HEK293 (cell line): ENCODE results near the gene ASCC3.
A peak's percentile ranks its signal among the peaks of the same experiment; 100 is the strongest.

Experiments used
- FEZF1 ChIP-seq: fragments of 450-650 bp; formaldehyde crosslinking; IDR thresholded peaks from 2 replicates; pipeline ENCODE4 v1.5.1; 2016; ENCODE audit warnings: missing biosample characterization, missing genetic modification characterization
- GLI4 ChIP-seq: fragments of 450-650 bp; formaldehyde crosslinking; IDR thresholded peaks from 2 replicates; pipeline ENCODE4 v1.5.1; 2016; ENCODE audit warnings: missing biosample characterization, missing genetic modification characterization
- KLF17 ChIP-seq: fragments of 450-650 bp; formaldehyde crosslinking; IDR thresholded peaks from 2 replicates; pipeline ENCODE4 v1.5.1; 2016; ENCODE audit warnings: missing biosample characterization, missing genetic modification characterization
- KLF8 ChIP-seq: fragments of 450-650 bp; formaldehyde crosslinking; IDR thresholded peaks from 2 replicates; pipeline ENCODE4 v1.5.1; 2016; ENCODE audit warnings: missing biosample characterization, missing genetic modification characterization
- MZF1 ChIP-seq: fragments of 450-650 bp; formaldehyde crosslinking; IDR thresholded peaks from 2 replicates; pipeline ENCODE4 v1.5.1; 2017; ENCODE audit warnings: missing biosample characterization, missing genetic modification characterization, borderline replicate concordance
- OVOL3 ChIP-seq: fragments of 450-650 bp; formaldehyde crosslinking; IDR thresholded peaks from 2 replicates; pipeline ENCODE4 v1.5.1; 2016; ENCODE audit warnings: missing biosample characterization, missing genetic modification characterization
- PRDM1 ChIP-seq: fragments of 450-650 bp; formaldehyde crosslinking; IDR thresholded peaks from 2 replicates; pipeline ENCODE4; 2016; ENCODE audit warnings: missing biosample characterization, missing genetic modification characterization
- REPIN1 ChIP-seq: fragments of 450-650 bp; formaldehyde crosslinking; IDR thresholded peaks from 2 replicates; pipeline ENCODE4 v1.5.1; 2017; ENCODE audit warnings: missing biosample characterization, missing genetic modification characterization, low read depth
- REST ChIP-seq: fragments of 450-650 bp; formaldehyde crosslinking; IDR thresholded peaks from 2 replicates; pipeline ENCODE4 v1.5.1; 2016; ENCODE audit warnings: missing biosample characterization, missing genetic modification characterization
- SALL2 ChIP-seq: fragments of 450-650 bp; formaldehyde crosslinking; IDR thresholded peaks from 2 replicates; pipeline ENCODE4 v1.5.0; 2017; ENCODE audit warnings: missing biosample characterization, mild to moderate bottlenecking, missing genetic modification characterization, borderline replicate concordance
- SP3 ChIP-seq: fragments of 450-650 bp; formaldehyde crosslinking; IDR thresholded peaks from 2 replicates; pipeline ENCODE4 v1.5.1; 2016; ENCODE audit warnings: missing biosample characterization, missing genetic modification characterization
- ZBTB1 ChIP-seq: fragments of 450-650 bp; formaldehyde crosslinking; IDR thresholded peaks from 2 replicates; pipeline ENCODE4 v1.5.1; 2016; ENCODE audit warnings: missing biosample characterization, missing genetic modification characterization
- ZBTB17 ChIP-seq: fragments of 450-650 bp; formaldehyde crosslinking; IDR thresholded peaks from 2 replicates; pipeline ENCODE4 v1.5.1; 2016; ENCODE audit warnings: missing biosample characterization, missing genetic modification characterization
- ZBTB26 ChIP-seq: fragments of 450-650 bp; formaldehyde crosslinking; optimal IDR thresholded peaks from 2 replicates; pipeline ENCODE3; 2016; ENCODE audit warnings: missing biosample characterization, mild to moderate bottlenecking, missing genetic modification characterization
- ZBTB8A ChIP-seq: fragments of 450-650 bp; formaldehyde crosslinking; IDR thresholded peaks from 2 replicates; pipeline ENCODE4 v1.5.1; 2016; ENCODE audit warnings: missing biosample characterization, missing genetic modification characterization
- ZEB2 ChIP-seq: fragments of 450-650 bp; formaldehyde crosslinking; IDR thresholded peaks from 2 replicates; pipeline ENCODE4 v1.5.1; 2016; ENCODE audit warnings: missing biosample characterization, missing genetic modification characterization
- ZFHX2 ChIP-seq: fragments of 450-650 bp; formaldehyde crosslinking; conservative IDR thresholded peaks from 2 replicates; pipeline ENCODE4 v1.5.1; 2016; ENCODE audit warnings: missing biosample characterization, missing genetic modification characterization
- ZFP69B ChIP-seq: fragments of 450-650 bp; formaldehyde crosslinking; IDR thresholded peaks from 2 replicates; pipeline ENCODE4 v1.5.1; 2016; ENCODE audit warnings: missing biosample characterization, missing genetic modification characterization
- ZIC2 ChIP-seq: fragments of 450-650 bp; formaldehyde crosslinking; IDR thresholded peaks from 2 replicates; pipeline ENCODE4 v1.5.1; 2016; ENCODE audit warnings: missing biosample characterization, missing genetic modification characterization
- ZNF202 ChIP-seq: fragments of 450-650 bp; formaldehyde crosslinking; IDR thresholded peaks from 2 replicates; pipeline ENCODE4 v1.5.1; 2016; ENCODE audit warnings: missing biosample characterization, missing genetic modification characterization, borderline replicate concordance
- ZNF239 ChIP-seq: fragments of 450-650 bp; formaldehyde crosslinking; IDR thresholded peaks from 2 replicates; pipeline ENCODE4 v1.5.1; 2016; ENCODE audit warnings: missing biosample characterization, missing genetic modification characterization
- ZNF248 ChIP-seq: fragments of 450-650 bp; formaldehyde crosslinking; IDR thresholded peaks from 2 replicates; pipeline ENCODE4 v1.5.1; 2017; ENCODE audit warnings: missing biosample characterization, missing genetic modification characterization
- ZNF266 ChIP-seq: fragments of 450-650 bp; formaldehyde crosslinking; IDR thresholded peaks from 2 replicates; pipeline ENCODE4 v1.5.1; 2016; ENCODE audit warnings: missing biosample characterization, missing genetic modification characterization, low read depth
- ZNF292 ChIP-seq: fragments of 450-650 bp; formaldehyde crosslinking; IDR thresholded peaks from 2 replicates; pipeline ENCODE4 v1.5.1; 2016; ENCODE audit warnings: low read depth, missing biosample characterization, missing genetic modification characterization, borderline replicate concordance
- ZNF48 ChIP-seq: fragments of 450-650 bp; formaldehyde crosslinking; IDR thresholded peaks from 2 replicates; pipeline ENCODE4 v1.5.1; 2016; ENCODE audit warnings: missing biosample characterization, missing genetic modification characterization
- ZNF561 ChIP-seq: fragments of 450-650 bp; IDR thresholded peaks from 2 replicates; pipeline ENCODE4 v1.5.1; 2018; ENCODE audit warnings: missing biosample characterization, missing genetic modification characterization, borderline replicate concordance
- ZNF596 ChIP-seq: fragments of 450-650 bp; IDR thresholded peaks from 2 replicates; pipeline ENCODE4 v1.5.0; 2018; ENCODE audit warnings: missing biosample characterization, mild to moderate bottlenecking, missing genetic modification characterization, moderate library complexity
- ZNF660 ChIP-seq: fragments of 450-650 bp; IDR thresholded peaks from 2 replicates; pipeline ENCODE4 v1.5.1; 2018; ENCODE audit warnings: missing biosample characterization, mild to moderate bottlenecking, missing genetic modification characterization
- ZNF707 ChIP-seq: fragments of 450-650 bp; formaldehyde crosslinking; IDR thresholded peaks from 2 replicates; pipeline ENCODE4 v1.5.1; 2016; ENCODE audit warnings: missing biosample characterization, missing genetic modification characterization
- ZNF785 ChIP-seq: fragments of 450-650 bp; formaldehyde crosslinking; IDR thresholded peaks from 2 replicates; pipeline ENCODE4 v1.5.1; 2016; ENCODE audit warnings: missing biosample characterization, missing genetic modification characterization
- ZSCAN30 ChIP-seq: fragments of 450-650 bp; IDR thresholded peaks from 2 replicates; pipeline ENCODE4 v1.5.1; 2018; ENCODE audit warnings: missing biosample characterization, mild to moderate bottlenecking, missing genetic modification characterization, moderate library complexity
- ZXDB ChIP-seq: fragments of 450-650 bp; formaldehyde crosslinking; IDR thresholded peaks from 2 replicates; pipeline ENCODE4 v1.5.1; 2016; ENCODE audit warnings: missing biosample characterization, missing genetic modification characterization
- TF ChIP-seq, protein P1 (sequence below): fragments of 450-650 bp; formaldehyde crosslinking; IDR thresholded peaks from 2 replicates; pipeline ENCODE4 v1.5.1; 2016; ENCODE audit warnings: missing biosample characterization, missing genetic modification characterization

ASCC3 gene

GRCh38 chr6:100464903-100465700 lies 416.0 kb downstream of the ASCC3 start, which contains the start of gene SIM1 (continued):
- TF ChIP-seq ZNF596 (tag by site-specific recombination) (no peak), ZNF707 (no peak), ZBTB1 (tag by site-specific recombination) (no peak), ZBTB17 (peak; percentile 65; the same call in 1 of the 2 replicates), SP3 (tag by site-specific recombination) (peak; percentile 82), FEZF1 (tag by site-specific recombination) (no peak), ZNF785 (tag by site-specific recombination) (no peak), ZIC2 (peak; percentile 33), ZFP69B (tag by site-specific recombination) (no peak), ZNF660 (tag by site-specific recombination) (no peak), ZFHX2 (tag by site-specific recombination) (no peak), ZNF292 (tag by site-specific recombination) (no peak), KLF17 (tag by site-specific recombination) (no peak), ZEB2 (tag by site-specific recombination) (peak; percentile 47; the same call in 1 of the 2 replicates), ZNF202 (0 out of 2 replicates have a peak, but pooled peaks have one; percentile 30), SALL2 (tag by site-specific recombination) (no peak), ZNF266 (no peak), KLF8 (peak; percentile 35; the same call in 1 of the 2 replicates), ZNF239 (tag by site-specific recombination) (no peak), ZNF248 (no peak), REPIN1 (no peak), ZNF561 (peak; percentile 50; the same call in 1 of the 2 replicates), ZNF48 (tag by site-specific recombination) (no peak), GLI4 (no peak), PRDM1 (tag by site-specific recombination) (no peak), ZSCAN30 (tag by site-specific recombination) (peak; percentile 86), ZBTB8A (peak; percentile 87), ZXDB (tag by site-specific recombination) (peak; percentile 57), OVOL3 (tag by site-specific recombination) (no peak), REST (tag by site-specific recombination) (peak; percentile 79), MZF1 (0 out of 2 replicates have a peak, but pooled peaks have one; percentile 32), ZBTB26 (tag by site-specific recombination) (peak; percentile 90)
- TF ChIP-seq, protein P1, sequence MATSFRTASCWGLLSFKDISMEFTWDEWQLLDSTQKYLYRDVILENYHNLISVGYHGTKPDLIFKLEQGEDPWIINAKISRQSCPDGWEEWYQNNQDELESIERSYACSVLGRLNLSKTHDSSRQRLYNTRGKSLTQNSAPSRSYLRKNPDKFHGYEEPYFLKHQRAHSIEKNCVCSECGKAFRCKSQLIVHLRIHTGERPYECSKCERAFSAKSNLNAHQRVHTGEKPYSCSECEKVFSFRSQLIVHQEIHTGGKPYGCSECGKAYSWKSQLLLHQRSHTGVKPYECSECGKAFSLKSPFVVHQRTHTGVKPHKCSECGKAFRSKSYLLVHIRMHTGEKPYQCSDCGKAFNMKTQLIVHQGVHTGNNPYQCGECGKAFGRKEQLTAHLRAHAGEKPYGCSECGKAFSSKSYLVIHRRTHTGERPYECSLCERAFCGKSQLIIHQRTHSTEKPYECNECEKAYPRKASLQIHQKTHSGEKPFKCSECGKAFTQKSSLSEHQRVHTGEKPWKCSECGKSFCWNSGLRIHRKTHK = no peak
